Glutamatergic neuron (in vitro differentiated cells): ENCODE measurements around the gene KRTAP5-6. TPM values are rescaled to one million over a fixed set of nuclear protein-coding genes. Genes with fewer than 3 reads are reported as not detected.
"Not testable (repeated sequence)": the region's sequence is repeated elsewhere in the genome, so short reads cannot be mapped to it uniquely, and the experiment has no call there.

Experiments used
- DNase-seq: peaks from one replicate; pipeline ENCODE4 v3.0.0; 2022
- H3K27ac Mint-ChIP-seq: one replicate; pipeline ENCODE4 v1.8.0; 2020; ENCODE audit warnings: mild to moderate bottlenecking, mixed read lengths, inconsistent platforms; ENCODE audit not compliant: unreplicated experiment
- H3K27me3 Mint-ChIP-seq: one replicate; pipeline ENCODE4 v1.8.0; 2020; ENCODE audit warnings: mild to moderate bottlenecking, moderate library complexity, mixed read lengths, inconsistent platforms; ENCODE audit not compliant: unreplicated experiment
- H3K36me3 Mint-ChIP-seq: one replicate; pipeline ENCODE4 v1.8.0; 2020; ENCODE audit warnings: mild to moderate bottlenecking, mixed read lengths, inconsistent platforms; ENCODE audit not compliant: unreplicated experiment
- H3K4me1 Mint-ChIP-seq: one replicate; pipeline ENCODE4 v1.8.0; 2020; ENCODE audit warnings: mild to moderate bottlenecking, low read depth, mixed read lengths, inconsistent platforms; ENCODE audit not compliant: unreplicated experiment
- H3K4me3 Mint-ChIP-seq: one replicate; pipeline ENCODE4 v1.8.0; 2020; ENCODE audit warnings: mild to moderate bottlenecking, mixed read lengths, inconsistent platforms; ENCODE audit not compliant: unreplicated experiment
- H3K9me3 Mint-ChIP-seq: one replicate; pipeline ENCODE4 v1.8.0; 2020; ENCODE audit warnings: mild to moderate bottlenecking, moderate library complexity, mixed read lengths, inconsistent platforms; ENCODE audit not compliant: unreplicated experiment
- CTCF ChIP-seq: fragments of 200-600 bp; sonication (generic); IDR thresholded peaks from one replicate; pipeline ENCODE4 v1.5.0; 2021; ENCODE audit not compliant: partially characterized antibody, unreplicated experiment
- total RNA-seq: library from RNA; stranded (reverse); fragmentation: NEBNext Ultra II Directional; extraction: Animal tissue kit (Norgen Biotek cat#: 25700); gene quantifications from one replicate; pipeline ENCODE4 v1.2.1, GENCODE V29; 2021; ENCODE audit not compliant: unreplicated experiment

The KRTAP5-6 gene
- total RNA-seq, 1 donor from 2014 or later, result not detected

GRCh38 chr11:1667121-1667850, 29.7 kb upstream of the KRTAP5-6 start:
- DNase-seq, result no peak
- Mint-ChIP-seq H3K27ac (no peak overlapping the region), H3K4me1 (no peaks in the 10 kb centered on the region), H3K9me3 (no peaks in the 10 kb centered on the region), H3K36me3 (no peaks in the 10 kb centered on the region), H3K27me3 (no peaks in the 10 kb centered on the region), H3K4me3 (no peak overlapping the region)
- TF ChIP-seq CTCF, result no peak

DNA sequence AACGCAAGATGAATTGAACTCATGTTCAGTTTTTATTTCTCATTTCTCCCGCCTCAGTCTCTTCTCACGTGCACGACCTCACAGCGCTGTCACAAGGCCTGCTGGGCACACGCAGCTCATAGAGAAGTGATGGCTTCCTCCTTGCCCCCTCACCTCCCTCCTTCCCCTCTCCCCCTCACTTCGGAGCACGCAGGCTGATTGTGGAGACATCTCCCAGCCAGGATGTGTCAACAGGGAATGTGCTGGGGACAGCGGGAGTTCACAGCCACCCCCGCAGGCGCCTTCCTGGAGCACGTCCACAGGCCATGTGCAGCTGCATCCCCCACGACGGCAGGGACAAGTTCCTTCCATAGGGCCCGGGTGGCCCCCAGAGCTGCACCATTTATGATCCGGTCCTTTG, 29.1 kb upstream of the KRTAP5-6 start:
- no peaks in the 10 kb centered on the region for H3K36me3 Mint-ChIP-seq
- no peaks in the 10 kb centered on the region for H3K9me3 Mint-ChIP-seq
- H3K4me1 Mint-ChIP-seq, result no peaks in the 10 kb centered on the region
- no peak overlapping the region for H3K4me3 Mint-ChIP-seq
- no peak overlapping the region for H3K27ac Mint-ChIP-seq
- TF ChIP-seq CTCF, result no peak
- no peaks in the 10 kb centered on the region for H3K27me3 Mint-ChIP-seq
- no peak for DNase-seq

GRCh38 chr11:1668911-1669473, 28.0 kb upstream of the KRTAP5-6 start:
- no peak overlapping the region for H3K4me3 Mint-ChIP-seq
- H3K36me3 Mint-ChIP-seq, result no peaks in the 10 kb centered on the region
- TF ChIP-seq CTCF, result no peak
- peaks cover 4% of the 10 kb centered on the region for H3K4me1 Mint-ChIP-seq
- H3K9me3 Mint-ChIP-seq, result no peaks in the 10 kb centered on the region
- no peaks in the 10 kb centered on the region for H3K27me3 Mint-ChIP-seq
- H3K27ac Mint-ChIP-seq, result no peak overlapping the region
- no peak for DNase-seq

GRCh38 chr11:1669546-1670218, 27.3 kb upstream of the KRTAP5-6 start:
- Mint-ChIP-seq H3K27ac (no peak overlapping the region), H3K4me3 (no peak overlapping the region), H3K36me3 (no peaks in the 10 kb centered on the region), H3K9me3 (peaks cover 2% of the 10 kb centered on the region), H3K4me1 (peaks cover 6% of the 10 kb centered on the region), H3K27me3 (no peaks in the 10 kb centered on the region)
- TF ChIP-seq CTCF, result no peak
- no peak for DNase-seq

DNA sequence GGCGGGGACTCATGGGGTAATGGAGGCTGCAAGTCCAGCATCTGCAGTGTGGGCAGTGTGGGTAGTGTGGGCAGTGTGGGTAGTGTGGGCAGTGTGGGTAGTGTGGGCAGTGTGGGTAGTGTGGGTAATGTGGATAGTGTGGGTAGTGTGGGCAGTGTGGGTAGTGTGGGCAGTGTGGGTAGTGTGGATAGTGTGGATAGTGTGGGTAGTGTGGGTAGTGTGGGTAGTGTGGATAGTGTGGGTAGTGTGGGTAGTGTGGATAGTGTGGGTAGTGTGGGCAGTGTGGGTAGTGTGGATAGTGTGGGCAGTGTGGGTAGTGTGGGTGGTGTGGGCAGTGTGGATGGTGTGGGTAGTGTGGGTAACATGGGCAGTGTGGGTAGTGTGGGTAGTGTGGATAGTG, 26.5 kb upstream of the KRTAP5-6 start:
- H3K27ac Mint-ChIP-seq, H3K36me3 Mint-ChIP-seq, DNase-seq, H3K27me3 Mint-ChIP-seq, H3K4me1 Mint-ChIP-seq, H3K9me3 Mint-ChIP-seq, H3K4me3 Mint-ChIP-seq: not testable (repeated sequence)
